NCI-H1105 (cell line): Measurements from ENCODE around the gene HLA-DQA1.
"Not testable (repeated sequence)": the region's sequence is repeated elsewhere in the genome, so short reads cannot be mapped to it uniquely, and the experiment has no call there.

Experiments
- DNase-seq: peaks from one replicate; lab custom pipeline; 2025; lab: John Stamatoyannopoulos, UW

The HLA-DQA1 gene

DNA sequence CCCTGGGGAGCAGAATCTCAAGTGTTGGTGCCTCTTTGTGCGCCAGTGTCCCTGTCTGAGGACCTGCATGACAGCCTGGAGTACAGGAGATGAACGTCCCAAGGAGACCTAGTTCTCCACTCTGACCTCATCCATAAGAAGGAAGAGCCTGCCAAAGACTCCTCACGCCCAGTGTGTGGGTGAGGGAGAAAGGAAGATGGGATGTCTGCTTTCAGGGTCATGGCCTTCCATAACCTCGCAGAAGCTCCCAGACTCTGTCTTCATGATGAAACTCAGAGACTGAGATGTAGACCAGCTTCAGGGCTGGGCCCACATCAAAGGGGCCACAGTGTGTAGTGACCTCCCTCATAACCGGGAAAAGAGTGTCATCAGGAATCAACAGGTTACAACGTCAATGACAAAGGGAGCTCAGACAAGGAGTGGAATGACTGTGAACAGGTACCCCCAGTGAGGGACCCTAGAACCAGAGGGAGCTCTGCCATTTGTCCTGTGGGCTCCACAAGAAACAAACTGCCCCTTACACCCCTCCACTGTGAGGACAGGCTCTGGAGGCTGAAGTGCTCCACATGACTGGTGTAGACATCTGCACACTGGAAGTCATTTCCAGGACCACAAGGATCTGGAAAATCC, 21.2 kb downstream of the HLA-DQA1 start:
- no peak for DNase-seq

DNA sequence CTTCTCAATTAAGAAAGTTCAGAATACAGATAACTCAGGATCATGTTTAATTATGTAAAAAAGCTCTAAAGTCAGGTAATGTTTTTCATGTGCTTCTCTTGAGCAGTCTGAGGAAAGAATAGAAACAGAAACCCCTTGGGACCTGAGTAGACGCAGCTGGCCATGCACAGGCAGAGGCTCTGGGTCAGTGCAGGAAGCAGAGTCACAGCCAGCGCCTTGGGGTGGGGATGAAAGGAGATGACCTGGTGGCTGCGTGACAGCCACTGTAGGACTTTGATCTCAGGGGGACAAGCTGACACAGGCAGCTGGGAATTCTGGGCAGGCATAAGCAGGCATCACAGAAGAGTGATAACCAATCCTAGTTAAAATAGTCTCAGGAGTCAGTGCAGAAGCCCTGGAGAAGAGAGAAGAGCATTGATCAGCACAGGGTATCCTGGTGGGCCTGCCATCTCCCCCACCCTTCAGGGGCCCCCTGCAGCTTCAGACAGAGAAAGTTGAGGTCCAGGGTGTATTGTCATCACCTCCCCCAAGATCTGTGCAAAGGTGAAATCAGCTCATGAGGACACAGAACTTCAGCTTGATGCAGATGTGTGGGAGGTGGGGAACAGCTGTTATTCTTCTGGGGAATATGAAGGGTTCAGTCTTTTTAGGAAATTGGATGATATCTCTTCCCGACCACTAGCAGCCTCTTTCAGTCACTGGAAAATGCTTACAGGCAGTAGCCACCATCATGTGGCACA, 22.8 kb downstream of the HLA-DQA1 start:
- no peak for DNase-seq

DNA sequence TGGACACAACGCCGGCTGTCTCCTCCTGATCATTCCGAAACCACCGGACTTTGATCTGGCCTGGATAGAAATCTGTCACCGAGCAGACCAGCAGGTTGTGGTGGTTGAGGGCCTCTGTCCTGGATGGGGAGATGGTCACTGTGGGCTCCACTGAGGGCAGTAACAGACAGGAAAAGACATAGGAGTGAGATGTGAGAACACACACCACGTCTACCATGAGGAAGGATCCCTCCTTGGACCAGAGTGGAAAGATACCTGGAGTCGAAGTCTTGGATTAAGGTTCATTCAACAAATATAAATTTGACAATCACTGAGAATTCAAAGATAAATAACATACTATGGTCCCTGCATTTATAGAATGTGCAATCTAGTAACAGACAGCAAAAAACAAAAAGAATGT, 24.9 kb downstream of the HLA-DQA1 start:
- no peak for DNase-seq

DNA sequence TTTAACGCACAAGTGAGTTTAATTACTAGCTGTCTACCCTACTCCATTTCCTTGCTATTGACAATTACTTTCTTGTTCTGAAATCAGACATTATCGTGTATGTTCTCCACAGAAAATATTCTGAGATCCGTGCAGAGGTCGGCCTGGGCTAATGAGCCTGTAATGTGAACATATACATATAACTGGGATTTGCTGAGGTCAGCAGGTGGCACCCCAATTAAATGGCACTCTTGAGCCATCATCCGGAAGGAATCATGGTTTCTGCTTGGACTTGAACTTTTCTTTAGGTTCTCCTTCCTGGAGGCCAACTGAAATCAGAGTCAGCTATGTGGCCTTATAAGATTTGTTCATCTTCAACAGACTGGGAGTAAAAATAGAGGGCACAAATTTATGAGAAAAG, 25.6 kb downstream of the HLA-DQA1 start:
- no peak for DNase-seq

- DNase-seq, result no peak
These were observed 27.1 kb downstream of the HLA-DQA1 start for GRCh38 chr6:32664354-32664753.

DNA sequence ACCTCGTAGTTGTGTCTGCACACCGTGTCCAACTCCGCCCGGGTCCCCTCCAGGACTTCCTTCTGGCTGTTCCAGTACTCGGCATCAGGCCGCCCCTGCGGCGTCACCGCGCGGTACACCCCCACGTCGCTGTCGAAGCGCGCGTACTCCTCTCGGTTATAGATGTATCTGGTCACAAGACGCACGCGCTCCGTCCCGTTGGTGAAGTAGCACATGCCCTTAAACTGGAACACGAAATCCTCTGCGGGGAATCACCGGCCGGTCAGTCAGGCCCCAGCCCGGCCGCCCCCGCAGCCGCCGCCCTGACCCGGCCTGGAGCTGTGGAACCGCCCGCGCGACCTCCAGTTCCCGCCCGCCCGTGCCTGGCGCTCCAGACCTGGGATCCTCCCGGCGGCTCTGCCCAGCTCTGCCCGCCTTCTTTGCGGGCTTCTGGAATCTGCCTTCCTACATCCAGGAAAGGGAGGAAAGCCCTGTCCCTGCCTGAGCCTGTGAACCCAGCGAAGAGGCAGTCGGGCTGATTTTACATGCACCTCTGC, 27.7 kb downstream of the HLA-DQA1 start:
- DNase-seq, result no peak

- DNase-seq, result no peak
These were observed 28.5 kb downstream of the HLA-DQA1 start for GRCh38 chr6:32665661-32666060.

GRCh38 chr6:32666420-32667300, 29.5 kb downstream of the HLA-DQA1 start, which contains the start of gene HLA-DQB1:
HLA-DQB1 (minus strand) TSS chr6:32666657; CDS start chr6:32666607, 50 bp downstream.
- DNase-seq, result no peak

DNA sequence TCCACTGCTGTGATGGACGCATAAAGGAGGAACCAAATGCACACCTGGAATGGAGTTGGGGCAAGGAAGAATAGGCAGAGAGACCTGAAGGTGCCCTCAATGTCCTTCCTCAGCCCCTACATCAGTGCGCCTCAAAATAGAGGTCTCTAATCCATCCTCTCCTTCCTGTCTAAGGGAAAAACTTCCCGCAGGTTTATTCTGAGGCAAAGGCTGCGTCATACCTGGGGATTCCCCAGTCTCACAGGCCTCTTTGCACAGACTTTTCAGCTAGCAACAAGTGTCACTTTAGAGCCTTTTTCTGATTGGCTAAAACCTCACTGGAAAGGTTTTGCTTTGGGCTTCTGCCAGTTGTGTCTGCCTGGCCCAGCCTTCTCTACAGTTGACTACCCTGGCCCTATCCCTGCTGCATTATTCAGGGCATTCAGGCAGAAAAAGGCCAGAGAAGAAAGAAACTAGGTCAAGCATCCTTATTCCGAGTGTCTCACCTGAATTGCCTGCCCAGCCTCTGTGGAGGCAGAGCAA, 31.1 kb downstream of the HLA-DQA1 start:
- no peak for DNase-seq

GRCh38 chr6:32669240-32669639, 32.0 kb downstream of the HLA-DQA1 start:
- no peak for DNase-seq

DNA sequence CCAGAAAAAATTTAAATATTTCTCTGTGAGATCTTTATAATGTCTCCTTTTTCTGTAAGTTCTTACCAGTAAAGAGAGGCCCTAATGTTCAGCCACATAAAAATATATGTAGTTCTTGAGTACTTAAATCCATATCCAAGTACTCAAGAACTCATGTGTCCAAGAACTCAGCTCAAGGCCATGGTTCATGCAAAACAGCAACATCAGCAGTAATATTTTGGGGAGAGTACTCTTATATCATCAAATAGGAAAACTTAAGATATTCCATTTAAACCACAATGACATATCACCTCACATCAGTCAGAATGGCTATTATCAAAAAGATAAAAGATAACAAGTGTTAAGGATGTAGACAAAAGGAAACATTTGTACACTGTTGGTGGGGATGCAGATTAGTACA, 32.7 kb downstream of the HLA-DQA1 start:
- no peak for DNase-seq

DNA sequence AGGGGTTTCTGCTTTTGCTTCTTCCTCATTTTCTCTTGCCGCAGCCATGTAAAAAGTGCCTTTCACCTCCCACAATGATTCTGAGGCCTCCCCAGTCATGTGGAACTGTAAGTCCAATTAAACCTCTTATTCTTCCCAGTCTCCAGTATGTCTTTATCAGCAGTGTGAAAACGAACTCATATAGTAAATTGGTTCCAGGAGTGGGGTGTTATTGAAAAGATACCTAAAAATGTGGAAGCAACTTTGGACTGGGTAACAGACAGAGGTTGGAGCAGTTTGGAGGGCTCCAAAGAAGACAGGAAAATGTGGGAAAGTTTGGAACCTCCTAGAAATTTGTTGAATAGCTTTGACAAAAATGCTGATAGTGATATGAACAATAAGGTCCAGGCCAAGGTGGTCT, 34.7 kb downstream of the HLA-DQA1 start:
- not testable (repeated sequence) for DNase-seq

DNA sequence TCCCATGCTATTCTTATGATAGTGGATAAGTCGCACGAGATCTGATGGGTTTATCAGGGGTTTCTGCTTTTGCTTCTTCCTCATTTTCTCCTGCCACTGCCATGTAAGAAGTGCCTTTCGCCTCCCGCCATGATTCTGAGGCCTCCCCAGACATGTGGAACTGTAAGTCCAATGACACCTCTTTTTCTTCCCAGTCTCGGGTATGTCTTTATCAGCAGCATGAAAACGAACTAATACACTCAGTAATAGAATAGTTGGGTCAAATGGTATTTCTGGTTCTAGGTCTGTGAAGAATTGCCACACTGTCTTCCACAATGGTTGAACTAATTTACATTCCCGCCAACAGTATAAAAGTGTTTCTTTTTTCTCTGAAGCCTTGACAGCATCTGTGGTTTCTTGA, 36.9 kb downstream of the HLA-DQA1 start:
- not testable (repeated sequence) for DNase-seq

DNA sequence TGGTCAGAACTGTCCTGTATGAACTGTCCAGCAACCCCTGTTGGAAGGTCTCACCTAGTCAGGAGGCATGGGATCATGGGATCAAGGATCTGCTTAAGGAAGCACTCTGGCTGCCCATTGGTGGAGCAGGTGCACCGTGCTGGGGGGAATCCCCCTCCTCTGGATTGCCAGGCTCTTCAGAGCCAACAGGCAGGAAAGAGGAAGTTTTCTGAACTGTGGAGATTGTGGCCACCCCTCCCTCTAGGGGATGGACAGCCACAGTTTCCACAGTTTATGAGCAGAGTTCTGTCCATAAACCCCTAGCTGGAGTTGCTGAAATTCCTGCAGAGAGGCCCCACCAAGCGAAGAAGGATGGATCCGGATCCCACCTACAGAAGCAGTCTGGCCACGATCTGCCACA, 42.3 kb downstream of the HLA-DQA1 start:
- no peak for DNase-seq

DNA sequence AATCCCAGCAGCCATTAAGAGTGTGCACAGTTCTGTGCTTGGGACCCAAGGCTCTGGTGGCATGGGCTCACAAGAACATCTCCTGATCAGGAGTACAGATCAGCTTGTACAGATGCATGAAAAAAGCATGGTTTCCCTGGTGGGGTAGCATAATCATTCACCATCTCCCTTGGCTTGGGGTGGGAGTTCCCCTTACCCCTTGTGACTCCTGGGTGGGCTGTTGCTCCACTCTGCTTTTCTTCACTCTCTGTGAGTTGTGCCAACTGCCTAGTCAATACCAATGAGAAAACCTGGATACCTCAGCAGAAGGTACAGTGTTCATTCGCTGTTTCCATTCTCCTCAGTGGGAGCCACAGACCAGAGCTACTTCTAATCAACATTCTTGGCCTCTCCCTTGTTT, 42.8 kb downstream of the HLA-DQA1 start:
- no peak for DNase-seq

DNA sequence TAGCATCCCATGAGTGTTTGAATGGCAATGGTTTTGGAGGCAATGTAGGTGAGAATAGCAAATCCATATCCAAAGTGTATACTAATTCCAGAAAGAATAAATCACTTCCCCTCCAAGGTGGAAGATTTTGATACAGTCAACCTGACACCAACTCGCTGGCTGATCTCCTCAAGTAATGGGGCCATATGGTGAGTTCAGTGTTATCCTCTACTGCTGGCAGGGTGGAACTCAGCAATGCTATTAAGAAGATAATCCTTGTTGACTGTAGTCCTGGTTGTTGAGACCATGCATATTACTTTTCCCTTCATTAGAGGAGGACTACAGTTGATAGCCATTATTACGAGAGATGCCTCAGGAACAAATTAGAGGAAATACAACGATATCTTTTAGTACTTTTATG, 47.0 kb downstream of the HLA-DQA1 start:
- no peak for DNase-seq

DNA sequence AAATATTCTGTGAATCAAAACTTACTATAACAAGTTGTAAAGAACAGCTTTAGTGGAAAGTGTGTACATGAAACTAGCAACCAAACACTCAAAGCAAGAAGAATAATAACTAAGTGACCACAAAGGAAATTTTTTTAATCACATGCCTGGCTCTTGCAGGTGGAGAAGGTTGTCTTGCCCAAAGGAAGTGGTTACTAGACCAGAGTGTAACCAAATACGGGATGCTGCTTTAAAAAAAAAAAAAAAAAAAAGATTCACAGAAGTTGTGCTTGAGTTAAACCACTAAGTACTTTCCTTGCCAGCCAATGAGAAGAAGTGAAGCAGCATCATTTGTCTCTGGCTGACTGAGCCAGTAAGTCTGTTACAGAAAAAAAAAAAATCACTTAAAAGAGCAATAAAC, 48.4 kb downstream of the HLA-DQA1 start:
- no peak for DNase-seq

- DNase-seq, result no peak
These were observed 52.6 kb downstream of the HLA-DQA1 start for GRCh38 chr6:32689531-32690501.

DNA sequence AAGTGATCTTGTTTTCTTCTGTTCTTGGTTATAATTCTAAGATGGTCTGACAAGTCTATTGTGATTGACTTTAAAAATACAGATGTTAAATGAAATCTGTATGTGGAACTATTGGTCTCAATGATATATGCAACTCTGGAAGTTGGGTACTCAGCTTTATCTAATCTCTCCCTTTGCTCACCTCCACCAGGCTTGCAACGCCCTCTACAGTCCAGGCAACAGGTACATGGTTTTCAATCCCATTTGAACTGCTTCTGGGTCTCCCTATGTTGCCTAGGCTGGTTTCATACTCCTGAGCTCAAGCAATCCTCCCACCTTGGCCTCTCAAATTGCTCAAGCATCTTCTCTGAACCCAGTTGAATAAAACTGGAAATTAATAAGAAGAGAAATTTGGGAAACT, 54.8 kb downstream of the HLA-DQA1 start:
- no peak for DNase-seq
